A549 treated with Hydrocortisone at 1 μM for 4 hours (cell line): ENCODE data around the gene GPR3. TPM values are rescaled to one million over a fixed set of nuclear protein-coding genes. Genes with fewer than 3 reads are reported as not detected.

ENCODE experiments used
- total RNA-seq: library from RNA; stranded (reverse); fragments of 200-300 nt; extraction: Qiagen RNA extraction; gene quantifications from 5 replicates; pipeline ENCODE4 v1.2.3, GENCODE V29; 2022

Gene GPR3
- 1.3 to 1.8 TPM (median 1.7 TPM) in 5 replicates for total RNA-seq

GRCh38 chr1:27392096-27392777 lies at the start of gene GPR3:
Gene GPR3, plus strand, starts transcription at chr1:27392622. Its CDS starts 1,177 bp downstream, at chr1:27393799.

DNA sequence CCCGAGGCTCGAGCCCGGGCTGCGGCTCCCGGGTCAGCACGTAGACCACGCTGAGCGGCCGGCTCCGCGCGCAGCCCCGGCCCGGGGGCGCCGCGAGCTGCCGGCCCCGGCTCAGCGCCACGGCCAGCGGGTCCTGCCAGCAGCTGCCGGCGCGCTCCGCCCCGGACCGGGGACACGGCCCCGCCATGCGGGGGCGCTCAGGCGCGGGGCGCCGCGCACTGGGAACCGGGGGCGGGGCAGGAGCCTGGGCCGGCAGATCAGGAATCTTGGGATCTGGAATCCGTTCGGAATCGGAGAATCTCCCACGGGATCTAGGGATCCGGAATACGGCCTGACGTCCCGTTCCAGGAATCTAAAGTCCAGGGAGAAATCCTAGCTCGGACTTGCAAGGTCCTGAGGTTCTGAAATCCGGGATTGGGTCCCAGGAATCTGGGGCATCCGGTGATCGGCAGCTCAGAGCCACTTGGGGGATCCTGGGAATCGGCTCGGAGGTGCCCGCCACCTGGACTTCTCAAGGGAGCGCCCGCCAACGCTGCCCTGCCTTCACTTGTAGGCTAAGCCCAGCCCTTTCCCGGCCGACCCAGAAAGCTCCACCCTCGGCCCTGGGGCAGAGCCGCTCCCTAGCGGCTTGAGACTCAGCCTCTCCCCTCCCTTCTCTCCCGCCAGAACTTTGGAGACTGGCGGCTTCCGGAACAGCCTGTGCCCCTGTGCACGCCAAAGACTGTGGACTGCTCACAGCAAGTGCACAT lies 25.8 kb upstream of the GPR3 start, which contains the start of gene MAP3K6:
Gene MAP3K6, minus strand, starts transcription at position 551 of the 749 bp plus-strand sequence. Its CDS starts 364 bp downstream, at position 187.

DNA sequence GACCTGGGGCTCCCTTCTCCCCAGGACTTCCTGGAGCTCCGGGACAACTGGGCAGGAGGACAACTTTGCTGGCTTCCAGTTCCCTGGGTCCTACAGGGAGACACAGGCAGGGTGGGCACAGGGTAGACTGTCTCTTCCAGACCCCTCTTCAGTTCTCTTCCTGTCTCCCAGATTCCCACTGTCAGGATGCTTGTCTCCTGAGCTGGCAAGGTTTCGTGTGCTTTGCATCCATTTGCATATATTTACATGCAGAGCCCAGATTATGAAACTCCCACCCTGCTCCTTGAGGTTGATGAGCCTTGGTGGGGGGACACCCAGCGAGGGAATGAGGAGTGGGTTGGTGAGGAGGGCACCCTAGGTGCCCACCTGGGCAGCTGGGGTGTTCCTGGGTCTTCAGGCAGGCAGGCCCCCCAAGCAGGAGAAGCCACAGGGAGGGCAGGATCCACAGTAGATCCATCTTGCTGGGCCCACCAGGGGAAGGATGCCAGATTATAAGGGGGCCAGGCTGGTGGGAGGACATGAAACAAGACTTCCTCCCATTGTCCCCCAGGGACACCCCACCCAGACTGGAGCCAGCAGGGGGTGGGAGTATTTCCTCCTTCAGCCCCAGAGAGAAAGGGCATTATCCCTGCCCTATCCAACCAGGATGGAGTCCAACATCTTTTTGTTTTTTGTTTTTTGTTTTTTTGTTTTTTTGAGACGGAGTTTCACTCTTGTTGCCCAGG lies 17.9 kb upstream of the GPR3 start, which contains the start of gene FCN3:
Gene FCN3, minus strand, starts transcription at position 463 of the 725 bp plus-strand sequence. Its CDS starts 6 bp downstream, at position 457.

DNA sequence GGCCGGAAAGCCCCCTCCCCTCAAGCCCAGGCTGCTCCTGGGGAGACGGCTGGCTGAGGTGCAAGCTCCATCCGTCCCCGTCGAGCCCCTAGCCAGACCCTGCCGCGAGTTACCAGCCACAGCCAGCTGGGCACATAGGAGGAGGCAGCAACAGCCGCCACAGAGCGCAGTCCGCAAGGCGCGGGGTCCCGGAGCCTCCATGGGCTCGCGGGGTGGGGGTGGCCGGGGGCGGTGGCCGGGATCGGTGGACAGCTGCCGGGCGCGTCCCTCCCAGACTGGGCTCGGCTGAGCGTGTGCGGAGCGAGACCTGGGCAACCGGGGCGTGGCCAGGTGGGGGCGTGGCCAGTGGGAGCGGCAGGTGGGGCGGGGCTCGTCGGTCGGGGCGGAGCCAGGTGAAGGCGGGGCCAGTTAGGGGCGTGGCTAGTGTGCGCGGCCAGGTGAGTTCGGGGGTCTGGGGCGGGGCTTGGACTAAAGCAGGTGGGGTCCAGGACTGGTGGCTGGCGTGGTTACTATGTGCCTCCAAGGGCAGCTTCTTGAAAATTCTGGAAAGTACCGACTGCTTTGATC lies 9.3 kb upstream of the GPR3 start, which contains the start of gene CD164L2:
Gene CD164L2, minus strand, starts transcription at position 295 of the 567 bp plus-strand sequence. Its CDS starts 94 bp downstream, at position 201.

Other genes with a start within 250 kb of the GPR3 start
- gene SLC9A1, start 237.5 kb upstream of the GPR3 start, total RNA-seq = 14.8 to 19.5 TPM (median 17.2 TPM) in 5 replicates
- gene WDTC1, start 158.0 kb upstream of the GPR3 start, total RNA-seq = 6.3 to 8.0 TPM (median 7.3 TPM) in 5 replicates
- 41.7 to 51.8 TPM (median 46.5 TPM) in 5 replicates for gene TMEM222, start 70.5 kb upstream of the GPR3 start, total RNA-seq
- gene SYTL1, start 50.6 kb upstream of the GPR3 start, total RNA-seq = 0.26 to 0.56 TPM (median 0.51 TPM) in 5 replicates
- gene MAP3K6, start 25.7 kb upstream of the GPR3 start, total RNA-seq = 12.7 to 19.2 TPM (median 16.2 TPM) in 5 replicates
- gene FCN3, start 17.8 kb upstream of the GPR3 start, total RNA-seq = not detected in 5 replicates
- not detected in 5 replicates for gene CD164L2, start 9.3 kb upstream of the GPR3 start, total RNA-seq
- gene WASF2, start 97.5 kb downstream of the GPR3 start, total RNA-seq = 46.8 to 64.9 TPM (median 56.1 TPM) in 5 replicates
- 18.0 to 27.0 TPM (median 26.3 TPM) in 5 replicates for gene AHDC1, start 211.5 kb downstream of the GPR3 start, total RNA-seq
- gene FGR, start 242.6 kb downstream of the GPR3 start, total RNA-seq = 0.06 to 0.09 TPM (median 0.07 TPM) in 3 of 5 replicates, not detected in the others